Thymus (tissue), 11 donors: ENCODE results near the gene ATAD3C. TPM values are rescaled to one million over a fixed set of nuclear protein-coding genes. Genes with fewer than 3 reads are reported as not detected.
"Not testable (repeated sequence)": the region's sequence is repeated elsewhere in the genome, so short reads cannot be mapped to it uniquely, and the experiment has no call there.

Source experiments
- DNase-seq, 9 donors: peaks; one replicate each; pipeline ENCODE4 v3.0.0-alpha.2; 2013; ENCODE audit warnings: low spot score in 9 of 9, low read depth in 6 of 9, missing footprints in 1 of 9
- H3K27ac ChIP-seq, 2 donors: one replicate each; pipeline ENCODE4 v1.5.1; 2013; ENCODE audit warnings: control low read depth in 1 of 2, low read depth in 1 of 2, low read length in 1 of 2, mild to moderate bottlenecking in 1 of 2, moderate library complexity in 1 of 2
- H3K27me3 ChIP-seq, 2 donors: one replicate each; pipeline ENCODE4 v1.5.1; 2013; ENCODE audit warnings: low read length in 1 of 2; ENCODE audit not compliant: control insufficient read depth in 2 of 2, insufficient read depth in 1 of 2
- H3K36me3 ChIP-seq, 2 donors: one replicate each; pipeline ENCODE4 v1.5.1; 2013; ENCODE audit warnings: low read length in 1 of 2, mild to moderate bottlenecking in 1 of 2, moderate library complexity in 1 of 2; ENCODE audit not compliant: control insufficient read depth in 2 of 2, insufficient read depth in 2 of 2
- H3K4me1 ChIP-seq, 2 donors: one replicate each; pipeline ENCODE4 v1.5.1; 2013; ENCODE audit warnings: low read length in 2 of 2; ENCODE audit not compliant: control insufficient read depth in 2 of 2, insufficient read depth in 2 of 2
- H3K4me3 ChIP-seq, 2 donors: one replicate each; pipeline ENCODE4 v1.5.1; 2013; ENCODE audit warnings: low read length in 2 of 2, control low read depth in 1 of 2, mild to moderate bottlenecking in 1 of 2
- H3K9me3 ChIP-seq, 2 donors: one replicate each; pipeline ENCODE4 v1.5.1; 2013; ENCODE audit warnings: low read length in 1 of 2, mild to moderate bottlenecking in 1 of 2; ENCODE audit not compliant: control insufficient read depth in 2 of 2, insufficient read depth in 1 of 2
- WGBS: extraction: QIAGEN DNeasy Blood & Tissue Kit; methylation state at CpG from one replicate; pipeline ENCODE4 v1.1.7; 2013; 5-methylcytosine and 5-hydroxymethylcytosine counted together
- polyA plus RNA-seq: library from polyadenylated mRNA; stranded (reverse); fragments of 200-250 nt; gene quantifications from one replicate; pipeline ENCODE4 v1.2.3, GENCODE V29; 2013
- total RNA-seq: library from RNA; stranded (reverse); fragments of 120-200 nt; gene quantifications from one replicate; pipeline ENCODE4 v1.2.4, GENCODE V29; 2013
- donor health status: healthy.

ATAD3C gene
- total and polyA plus RNA-seq, 2 donors = 0.24 to 2.8 TPM

DNA sequence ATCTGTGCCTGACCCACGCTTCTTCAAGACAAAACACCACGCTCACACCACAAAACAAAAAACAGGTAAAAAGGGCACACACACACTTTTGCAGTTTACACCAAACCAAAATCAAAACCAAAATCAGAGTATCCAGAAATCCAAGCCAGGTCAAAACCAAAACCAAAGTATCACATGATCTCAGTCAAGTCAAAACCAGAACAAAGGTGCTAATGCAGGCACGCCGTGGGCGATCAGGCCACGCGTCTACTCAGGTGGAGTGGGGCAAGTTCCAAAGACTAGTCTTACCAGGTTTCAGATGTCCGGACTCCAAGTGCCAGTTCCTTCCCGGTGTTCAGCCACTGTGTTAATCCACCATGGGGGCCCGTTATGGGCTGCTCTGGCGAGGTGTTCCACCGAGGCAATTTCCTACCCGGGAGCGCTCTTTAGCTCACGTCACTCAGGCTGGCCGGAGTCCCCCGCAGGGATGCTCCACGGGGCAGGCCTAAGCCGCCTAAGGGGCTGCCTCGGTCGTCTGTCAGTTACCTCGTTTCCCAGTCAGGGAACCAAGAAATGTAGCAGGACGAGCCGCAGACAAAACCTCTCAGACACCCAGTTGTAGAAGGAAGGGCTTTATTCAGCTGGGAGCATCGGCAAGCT lies 31.5 kb upstream of the ATAD3C start:
- not testable (repeated sequence) for DNase-seq, H3K36me3 ChIP-seq, H3K9me3 ChIP-seq, H3K4me3 ChIP-seq
- Histone ChIP-seq H3K27me3 (peaks cover 24 to 48% of the 10 kb centered on the region in 2 donors), H3K27ac (peak overlapping the region in 1 of 2 donors; percentile 52), H3K4me1 (peaks cover 0 to 14% of the 10 kb centered on the region in 2 donors)
- 93% methylated on average over 25 of the region's 25 CpGs for WGBS

DNA sequence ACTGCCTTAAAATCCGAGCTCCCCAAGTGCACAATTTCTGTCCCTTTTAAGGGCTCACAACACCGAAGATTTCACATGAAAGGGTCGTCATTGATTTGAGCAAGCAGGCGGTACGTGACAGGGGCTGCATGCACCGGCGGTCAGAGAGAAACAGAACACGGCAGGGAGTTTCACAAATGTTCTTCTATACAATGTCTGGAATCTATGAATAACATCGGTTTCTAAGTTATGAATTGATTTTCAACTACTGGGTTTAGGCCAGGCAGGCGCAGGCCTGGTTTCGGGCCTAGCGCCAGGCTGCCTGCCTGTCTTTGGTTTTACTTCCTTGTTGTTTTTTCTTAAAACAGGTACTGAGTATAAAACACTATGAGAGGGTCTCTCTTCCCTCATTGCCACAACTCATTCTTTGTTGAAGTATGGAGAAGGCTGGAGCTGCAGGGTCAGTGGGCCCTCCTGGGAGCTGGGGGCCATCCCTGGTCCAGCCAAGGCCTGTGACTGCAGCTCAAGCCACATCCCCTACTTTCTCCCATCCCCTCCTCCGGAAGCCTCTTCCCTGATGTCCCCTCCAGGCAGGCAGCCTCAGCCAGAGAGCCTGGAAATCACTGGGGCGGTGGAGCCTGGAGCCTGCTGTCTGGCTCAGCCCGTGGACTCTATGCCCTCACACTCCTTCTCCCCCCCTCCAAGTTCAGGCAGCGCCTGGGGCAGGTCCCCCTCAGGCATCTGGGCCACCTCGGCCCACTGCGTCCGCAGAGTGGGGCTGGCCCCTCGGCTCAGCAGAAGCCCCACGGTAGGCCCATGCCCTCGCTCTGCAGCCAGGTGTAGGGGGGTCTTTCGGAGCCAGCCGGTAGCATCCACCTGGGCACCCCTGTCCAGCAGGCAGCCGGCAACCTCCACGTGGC lies 30.8 kb upstream of the ATAD3C start:
- peak overlapping the region in 1 of 2 donors; percentile 37 for H3K27ac ChIP-seq
- WGBS = 96% methylated on average over 26 of the region's 26 CpGs
- peaks cover 24 to 51% of the 10 kb centered on the region in 2 donors for H3K27me3 ChIP-seq
- H3K36me3 ChIP-seq = no peaks in the 10 kb centered on the region
- peaks cover 0 to 16% of the 10 kb centered on the region in 2 donors for H3K4me1 ChIP-seq
- H3K9me3 ChIP-seq = no peaks in the 10 kb centered on the region
- DNase-seq = no peak
- H3K4me3 ChIP-seq = no peak overlapping the region

DNA sequence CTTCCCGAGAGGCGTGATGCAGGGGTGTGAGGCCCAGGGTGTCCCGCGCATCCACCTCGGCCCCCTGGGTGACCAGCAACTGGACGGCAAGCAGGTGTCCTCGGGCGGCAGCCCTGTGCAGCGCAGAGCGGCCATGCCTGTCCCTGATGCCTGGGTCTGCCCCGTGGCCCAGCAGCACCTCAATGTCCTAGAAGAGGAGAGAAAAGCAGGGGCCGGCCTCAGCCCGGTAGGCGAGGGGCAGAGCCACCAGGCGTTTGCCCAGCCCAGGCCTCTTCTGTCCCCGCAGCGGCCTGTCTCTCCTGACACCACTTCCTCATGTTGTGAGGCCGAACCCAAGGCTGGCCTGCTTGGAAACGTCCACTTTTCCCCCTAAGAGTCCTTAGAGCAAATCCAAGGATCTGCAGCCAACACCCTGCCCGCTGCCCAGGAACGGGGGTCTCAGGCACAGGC lies 30.1 kb upstream of the ATAD3C start:
- H3K27me3 ChIP-seq = peaks cover 24 to 51% of the 10 kb centered on the region in 2 donors
- peaks cover 0 to 16% of the 10 kb centered on the region in 2 donors for H3K4me1 ChIP-seq
- no peak overlapping the region for H3K27ac ChIP-seq
- H3K4me3 ChIP-seq = no peak overlapping the region
- H3K9me3 ChIP-seq = no peaks in the 10 kb centered on the region
- no peaks in the 10 kb centered on the region for H3K36me3 ChIP-seq
- no peak for DNase-seq
- WGBS = 97% methylated on average over 21 of the region's 21 CpGs

DNA sequence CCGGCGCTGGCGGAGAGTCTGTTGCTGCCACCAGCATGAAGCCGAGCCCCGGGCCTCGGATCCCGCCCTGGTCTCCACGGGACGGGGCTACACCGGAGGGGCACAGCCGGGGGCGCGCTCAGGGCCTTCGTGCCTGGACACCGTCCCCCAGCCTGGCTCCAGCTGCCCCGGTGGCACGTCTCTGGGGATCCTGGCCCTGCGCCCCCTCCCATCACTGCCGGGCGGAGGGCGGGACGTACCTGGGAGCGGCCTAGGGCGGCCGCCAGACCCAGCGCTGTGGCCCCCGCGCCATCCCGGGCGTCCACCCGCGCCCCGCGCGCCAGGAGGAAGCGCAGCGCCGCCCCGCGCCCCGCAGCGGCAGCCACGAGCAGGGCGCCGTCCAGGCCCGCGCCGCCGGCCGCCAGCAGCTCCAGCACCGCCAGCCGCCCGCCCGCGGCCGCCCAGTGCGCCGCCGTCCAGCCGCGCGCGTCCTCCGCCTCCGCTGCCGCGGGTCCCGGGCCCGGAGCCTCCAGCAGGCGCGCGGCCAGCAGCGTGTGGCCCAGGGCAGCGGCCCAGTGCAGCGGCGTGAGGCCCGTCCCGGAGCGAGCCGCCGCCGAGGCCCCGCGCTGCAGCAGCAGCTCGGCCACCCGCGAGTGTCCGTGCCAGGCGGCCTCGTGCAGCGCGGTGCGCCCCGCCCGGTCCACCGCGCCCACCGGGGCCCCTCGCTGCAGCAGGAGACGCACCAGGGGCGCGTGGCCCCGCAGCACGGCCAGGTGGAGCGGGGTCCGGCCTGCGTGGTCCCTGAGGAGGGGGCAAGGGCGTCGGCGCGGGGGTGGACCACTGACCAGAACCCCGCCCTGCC lies 29.5 kb upstream of the ATAD3C start:
- Histone ChIP-seq H3K36me3 (no peaks in the 10 kb centered on the region), H3K4me3 (peak overlapping the region in 1 of 2 donors; percentile 23), H3K27ac (no peak overlapping the region), H3K27me3 (peaks cover 24 to 56% of the 10 kb centered on the region in 2 donors), H3K4me1 (peaks cover 0 to 16% of the 10 kb centered on the region in 2 donors), H3K9me3 (no peaks in the 10 kb centered on the region)
- WGBS = 33% methylated on average over 112 of the region's 112 CpGs
- DNase-seq = no peak

GRCh38 chr1:1420654-1421141 lies 28.8 kb upstream of the ATAD3C start:
- peaks cover 0 to 20% of the 10 kb centered on the region in 2 donors for H3K4me1 ChIP-seq
- H3K27me3 ChIP-seq = peaks cover 24 to 59% of the 10 kb centered on the region in 2 donors
- H3K9me3 ChIP-seq = no peaks in the 10 kb centered on the region
- no peak overlapping the region for H3K4me3 ChIP-seq
- DNase-seq = no peak
- no peak overlapping the region for H3K27ac ChIP-seq
- H3K36me3 ChIP-seq = no peaks in the 10 kb centered on the region
- 86% methylated on average over 12 of the region's 12 CpGs for WGBS

- Histone ChIP-seq H3K4me1 (peaks cover under 1 to 25% of the 10 kb centered on the region in 2 donors), H3K9me3 (no peaks in the 10 kb centered on the region), H3K36me3 (no peaks in the 10 kb centered on the region), H3K4me3 (no peak within 1 kb of the TSS), H3K27me3 (peaks cover 24 to 63% of the 10 kb centered on the region in 2 donors), H3K27ac (peak within 1 kb of the TSS; percentile 25 to 37)
- 87% methylated on average over 18 of the region's 18 CpGs for WGBS
- DNase-seq = no peak
Observed at GRCh38 chr1:1421147-1421906, 28.2 kb upstream of the ATAD3C start, which contains the start of gene ANKRD65. Gene ANKRD65, minus strand, starts transcription at chr1:1421276. Its CDS starts 271 bp downstream, at chr1:1421005.

- peak overlapping the region in 1 of 2 donors; percentile 25 for H3K27ac ChIP-seq
- WGBS = 94% methylated on average over 7 of the region's 7 CpGs
Observed at GRCh38 chr1:1421907-1422464, 27.5 kb upstream of the ATAD3C start.

More at GRCh38 chr1:1421907-1422464, 27.5 kb upstream of the ATAD3C start:
- Histone ChIP-seq H3K9me3 (no peaks in the 10 kb centered on the region), H3K36me3 (no peaks in the 10 kb centered on the region), H3K4me1 (peaks cover 7 to 32% of the 10 kb centered on the region in 2 donors), H3K27me3 (peaks cover 24 to 70% of the 10 kb centered on the region in 2 donors), H3K4me3 (no peak overlapping the region)
- no peak for DNase-seq
